HepG2 (cell line): ENCODE data around the gene FAM117B. TPM values are rescaled to one million over a fixed set of nuclear protein-coding genes. Genes with fewer than 3 reads are reported as not detected.

ENCODE experiments used
- ATAC-seq: fragments of 200-7000 bp; cut with Tn5 transposase; 3 replicates; pipeline ENCODE4 v1.9.1; 2020; ENCODE audit warnings: mild to moderate bottlenecking, moderate library complexity
- BruUV-seq: library from RNA; stranded (reverse); fragments of 400-500 nt; replicated peaks from 2 replicates; lab custom pipeline; 2021; lab: Mats Ljungman, UMichigan
- CTCF ChIA-PET: fragments of 300-600 bp; formaldehyde crosslinking; extraction: SDS; loops from one replicate; lab custom pipeline; 2021; ENCODE audit warnings: low total read pairs, inconsistent platforms, low intra/inter-chr PET ratio; lab: Yijun Ruan, JAX
- POLR2A ChIA-PET: fragments of 350-600 bp; sonication (Branson Sonifier 250); formaldehyde crosslinking; loops from one replicate; lab custom pipeline; 2020; ENCODE audit warnings: antibody characterized with exemption, inconsistent platforms; lab: Yijun Ruan, JAX
- DNase-seq: peaks from one replicate; pipeline ENCODE4 v3.0.0-alpha.2; 2015; ENCODE audit warnings: low spot score
- FAIRE-seq: peaks from 3 replicates; lab custom pipeline; 2011; peaks lifted over from hg19 to GRCh38; lab: Jason Lieb, UNC
- H2AFZ ChIP-seq: one replicate; pipeline ENCODE4 v1.6.1; 2011; ENCODE audit warnings: low read length, inconsistent platforms
- H3K27ac ChIP-seq: fragments of 300-600 bp; 3 replicates; pipeline ENCODE4 v1.8.0; 2011; ENCODE audit warnings: mixed run types, mild to moderate bottlenecking, mixed read lengths, low read length, inconsistent platforms; ENCODE audit not compliant: insufficient read depth; ENCODE audit errors: extremely low read length
- H3K27me3 ChIP-seq, 2 experiments: fragments of 200-600 bp in 1 of 2; 2 replicates in 1 of 2; 3 replicates in 1 of 2; pipeline versions ENCODE4 v1.6.0 to v1.8.0; 2011; ENCODE audit warnings: low read length in 2 of 2, mild to moderate bottlenecking in 2 of 2, moderate library complexity in 2 of 2, inconsistent platforms in 1 of 2; ENCODE audit not compliant: insufficient read depth in 2 of 2, control insufficient read depth in 1 of 2
- H3K36me3 ChIP-seq, 2 experiments: fragments of 200-600 bp in 1 of 2; replicated peaks in 1 of 2; 2 replicates in 1 of 2; 3 replicates in 1 of 2; pipeline versions ENCODE4 v1.5.1 to v1.8.0; 2011; ENCODE audit warnings: low read length in 2 of 2, inconsistent platforms in 1 of 2; ENCODE audit not compliant: insufficient read depth in 2 of 2, control insufficient read depth in 1 of 2
- H3K4me1 ChIP-seq: 2 replicates; pipeline ENCODE4 v1.5.1; 2012; ENCODE audit warnings: low read length, inconsistent platforms; ENCODE audit not compliant: insufficient read depth
- H3K4me2 ChIP-seq: 2 replicates; pipeline ENCODE4 v1.6.0; 2011; ENCODE audit warnings: low read depth, low read length, inconsistent platforms
- H3K4me3 ChIP-seq, 3 experiments: fragments of 200-600 bp in 1 of 3; sonication (generic), shearing (Covaris generic) in 1 of 3; replicated peaks in 1 of 3; 2 replicates each; pipeline ENCODE4 v1.5.1; 2011 to 2016; ENCODE audit warnings: low read length in 3 of 3, inconsistent platforms in 2 of 3, low read depth in 2 of 3, mild to moderate bottlenecking in 2 of 3, control low read depth in 1 of 3, mixed read lengths in 1 of 3; ENCODE audit not compliant: insufficient read depth in 1 of 3
- H3K79me2 ChIP-seq: one replicate; pipeline ENCODE4 v1.6.1; 2011; ENCODE audit warnings: low read length, inconsistent platforms; ENCODE audit not compliant: insufficient read depth
- H3K9ac ChIP-seq: 2 replicates; pipeline ENCODE4 v1.6.0; 2011; ENCODE audit warnings: mild to moderate bottlenecking, low read depth, low read length, inconsistent platforms; ENCODE audit not compliant: insufficient read depth
- H3K9me3 ChIP-seq: 2 replicates; pipeline ENCODE4 v1.5.1; 2012; ENCODE audit warnings: mild to moderate bottlenecking, low read length
- H4K20me1 ChIP-seq: 2 replicates; pipeline ENCODE4 v1.6.0; 2011; ENCODE audit warnings: inconsistent platforms, mild to moderate bottlenecking, low read length, moderate library complexity; ENCODE audit not compliant: insufficient read depth
- CC2D1A ChIP-seq: sonication (generic); formaldehyde crosslinking; IDR thresholded peaks from 2 replicates; pipeline ENCODE4 v1.8.1; 2023; ENCODE audit warnings: mild to moderate bottlenecking, missing genetic modification reagents
- HNRNPUL1 ChIP-seq: fragments of 200-400 bp; formaldehyde crosslinking; IDR thresholded peaks from 2 replicates; pipeline ENCODE4 v1.6.1; 2017; ENCODE audit warnings: low read depth, mild to moderate bottlenecking, low read length, moderate library complexity
- NAIF1 ChIP-seq: sonication (generic); formaldehyde crosslinking; IDR thresholded peaks from 2 replicates; pipeline ENCODE4 v1.5.0; 2020; ENCODE audit warnings: mild to moderate bottlenecking, missing genetic modification reagents, borderline replicate concordance
- SP4 ChIP-seq: sonication (generic); formaldehyde crosslinking; IDR thresholded peaks from 2 replicates; pipeline ENCODE4 v1.8.1; 2023; ENCODE audit warnings: mild to moderate bottlenecking, missing genetic modification reagents
- ZBTB40 ChIP-seq, 2 experiments: fragments of 450-650 bp in 1 of 2; sonication (generic) in 1 of 2; formaldehyde crosslinking in 1 of 2; IDR thresholded peaks; 2 replicates each; pipeline versions ENCODE4 v1.6.1 to v1.8.0; 2016 to 2022; ENCODE audit warnings: antibody characterized with exemption in 1 of 2, mild to moderate bottlenecking in 1 of 2, missing genetic modification reagents in 1 of 2
- ZNF724P ChIP-seq: sonication (generic); formaldehyde crosslinking; IDR thresholded peaks from 2 replicates; pipeline ENCODE4 v1.8.0; 2022; ENCODE audit warnings: missing genetic modification reagents, borderline replicate concordance
- ZNF75D ChIP-seq: sonication (generic); formaldehyde crosslinking; IDR thresholded peaks from 2 replicates; pipeline ENCODE4 v1.8.1; 2023; ENCODE audit warnings: missing genetic modification reagents, mild to moderate bottlenecking, borderline replicate concordance
- WGBS: methylation state at CpG from one replicate; pipeline ENCODE4 v1.1.6; 2017; ENCODE audit warnings: low lambda C conversion rate; 5-methylcytosine and 5-hydroxymethylcytosine counted together
- in situ Hi-C: cut with HindIII; loops from 2 replicates; pipeline ENCODE4 v1.10.0; 2017; ENCODE audit warnings: low pct_unique_long_range_greater_than_20kb; ENCODE audit not compliant: extremely low pct_ligation_motif_present
- intact Hi-C: fragments of 100-400 bp; cut with micrococcal nuclease; formaldehyde crosslinking; loops from one replicate; pipeline ENCODE4 v1.10.0; 2022; ENCODE audit not compliant: unreplicated experiment
- polyA plus RNA-seq, 8 experiments: library from polyadenylated mRNA; depleted of rRNA in 3 of 8; stranded (reverse) in 7 of 8; unstranded in 1 of 8; fragments of >200 nt; fragmentation: Illumina TruSeq in 4 of 8; extraction: Trizol in 4 of 8; gene quantifications; 2 replicates each; pipeline versions ENCODE4 v1.2.1 to v1.2.3, GENCODE V29; 2011 to 2016; ENCODE audit warnings: low read depth in 4 of 8, missing spikeins in 1 of 8, mixed read lengths in 1 of 8; ENCODE audit not compliant: insufficient read depth in 1 of 8
- total RNA-seq, 5 experiments: library from RNA; depleted of rRNA; stranded (reverse); fragments of >200 nt; fragmentation: Illumina TruSeq; extraction: Trizol; gene quantifications; 2 replicates each; pipeline ENCODE4 v1.2.3, GENCODE V29; 2016; ENCODE audit warnings: low read depth in 1 of 5

Gene FAM117B
- total and polyA plus RNA-seq, 2 of the 13 experiments (the other 11 are each of a cell fraction or from before 2014, with no cell fraction given): 5.8 to 11.0 TPM

DNA sequence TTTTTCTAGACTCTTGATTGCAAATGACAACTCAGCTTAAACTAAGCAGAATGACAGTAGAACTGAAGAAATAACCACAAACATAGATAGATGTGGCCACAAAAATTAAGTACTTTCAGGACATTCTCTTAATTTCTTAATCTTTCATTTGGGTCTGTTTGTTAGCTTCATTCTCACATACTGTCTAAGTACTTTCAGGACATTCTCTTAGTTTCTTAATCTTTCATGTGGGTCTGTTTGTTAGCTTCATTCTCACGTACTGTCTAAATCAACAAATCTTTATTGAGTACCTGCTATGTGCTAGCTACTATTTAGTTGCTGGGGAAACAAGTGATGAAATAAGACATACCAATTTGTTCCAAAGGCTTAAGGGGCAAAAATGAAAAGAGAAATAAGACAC is 35.1 kb downstream of the FAM117B start:
- Histone ChIP-seq H2AFZ (no peak overlapping the region), H3K27ac (no peak overlapping the region), H3K4me1 (peaks cover 16% of the 10 kb centered on the region), H3K9me3 (no peaks in the 10 kb centered on the region), H3K79me2 (peaks cover 68% of the 10 kb centered on the region), H3K4me2 (no peak overlapping the region), H3K36me3 (no peaks in the 10 kb centered on the region), H4K20me1 (peaks cover 17% of the 10 kb centered on the region; the same call in 1 of the 2 replicates), H3K4me3 (no peak overlapping the region), H3K9ac (no peak overlapping the region), H3K27me3 (no peaks in the 10 kb centered on the region)
- ChIA-PET POLR2A (no interaction called here), CTCF (no interaction called here)
- no peak for FAIRE-seq
- no peak for ATAC-seq
- BruUV-seq: no TSS peak
- DNase-seq: no peak
- in situ Hi-C loops: no loop called here
- intact Hi-C loops: no loop called here
- TF ChIP-seq NAIF1 (no peak), CC2D1A (no peak), SP4 (CRISPR knock-in tag) (no peak), ZNF75D (CRISPR knock-in tag) (no peak), ZBTB40 (IDR thresholded peaks at IDR 0.05) (peak; percentile 27; the same call in 1 of the 2 replicates), ZBTB40 (CRISPR knock-in tag; IDR thresholded peaks at IDR 0.05) (no peak), HNRNPUL1 (no peak), ZNF724P (no peak)
- WGBS: 86% methylated on average over 1 of the region's 1 CpG
